GM21528 (cell line): ENCODE data around the gene ADGRE2.
"Not testable (repeated sequence)": the region's sequence is repeated elsewhere in the genome, so short reads cannot be mapped to it uniquely, and the experiment has no call there.

Experiments used
- ATAC-seq: cut with Tn5 transposase; IDR thresholded peaks from one replicate; pipeline ENCODE4 v1.9.1; 2021; ENCODE audit warnings: mild to moderate bottlenecking, moderate library complexity; ENCODE audit not compliant: unreplicated experiment, low FRiP score

The ADGRE2 gene

DNA sequence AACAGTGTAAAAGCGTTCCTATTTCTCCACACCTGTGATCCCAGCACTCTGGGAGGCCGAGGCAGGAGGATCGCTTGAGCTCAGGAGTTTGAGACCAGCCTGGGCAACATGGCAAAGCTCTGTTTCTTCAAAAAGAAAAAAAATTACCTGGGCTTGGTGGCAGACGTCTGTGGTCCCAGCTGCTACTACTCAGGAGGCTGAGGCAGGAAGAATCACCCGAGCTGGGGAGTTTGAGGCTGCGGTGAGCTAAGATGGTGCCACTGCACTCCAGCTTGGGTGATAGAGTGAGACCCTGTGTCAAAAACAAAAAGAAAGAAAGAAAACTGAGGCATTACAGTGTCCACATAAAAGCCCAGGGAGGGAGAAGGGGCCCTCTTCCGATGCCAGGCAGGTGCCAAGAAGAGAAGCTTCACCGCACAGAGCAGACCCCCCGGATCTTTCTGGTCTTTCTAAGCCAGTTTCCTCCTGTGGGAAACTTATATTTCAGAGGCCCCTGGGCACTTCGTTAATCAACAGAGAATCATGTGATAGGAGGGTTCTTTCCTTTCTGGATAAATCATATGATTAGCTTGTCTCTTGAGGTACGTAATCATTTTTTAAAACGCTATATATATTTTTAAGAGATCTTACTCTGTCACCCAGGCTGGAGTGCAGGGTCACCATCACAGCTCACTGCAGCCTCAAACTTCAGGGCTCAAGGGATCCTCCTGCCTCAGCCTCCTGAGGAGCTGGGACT, at the start of gene ADGRE2:
TSS of gene ADGRE2 (minus strand) at position 451 of the 736 bp plus-strand sequence. CDS start 1,804 bp downstream, outside the sequence.
- not testable (repeated sequence) for ATAC-seq

DNA sequence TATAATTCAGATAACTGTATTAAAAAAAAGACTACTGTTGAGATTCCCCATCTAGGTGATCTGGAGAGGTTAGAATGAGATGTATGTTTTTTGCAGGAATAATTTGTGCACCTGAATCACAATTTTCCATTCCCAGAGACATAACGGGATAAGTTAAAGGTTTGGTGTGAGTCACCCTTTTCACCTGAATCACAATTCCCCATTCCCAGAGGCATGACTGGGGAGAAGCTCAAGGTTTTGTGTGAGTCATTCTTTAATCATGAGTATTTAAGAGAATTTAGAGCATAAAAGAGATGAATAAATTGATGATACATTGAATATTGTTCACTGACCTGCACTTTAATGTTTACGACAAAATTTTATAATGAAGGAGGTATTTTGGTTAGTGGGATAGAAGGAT, 47.6 kb upstream of the ADGRE2 start:
- no peak for ATAC-seq

DNA sequence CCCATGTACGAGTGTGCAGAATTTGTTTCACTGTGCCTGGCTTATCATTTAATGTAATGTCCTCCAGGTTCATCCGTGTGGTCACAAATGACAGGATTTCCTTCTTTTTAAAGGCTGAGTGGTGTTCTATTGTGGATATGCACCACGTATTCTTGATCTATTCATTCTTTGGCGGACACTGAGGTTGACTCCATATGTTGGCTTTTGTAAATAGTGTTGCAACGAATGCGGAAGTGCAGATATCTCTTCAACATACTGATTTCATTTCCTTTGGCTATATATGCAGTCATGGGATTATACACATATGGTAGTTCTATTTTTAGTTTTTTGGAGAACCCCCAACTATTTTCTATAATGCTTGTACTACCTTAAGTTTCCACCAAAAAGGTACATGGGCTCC, 43.6 kb upstream of the ADGRE2 start:
- ATAC-seq = no peak

DNA sequence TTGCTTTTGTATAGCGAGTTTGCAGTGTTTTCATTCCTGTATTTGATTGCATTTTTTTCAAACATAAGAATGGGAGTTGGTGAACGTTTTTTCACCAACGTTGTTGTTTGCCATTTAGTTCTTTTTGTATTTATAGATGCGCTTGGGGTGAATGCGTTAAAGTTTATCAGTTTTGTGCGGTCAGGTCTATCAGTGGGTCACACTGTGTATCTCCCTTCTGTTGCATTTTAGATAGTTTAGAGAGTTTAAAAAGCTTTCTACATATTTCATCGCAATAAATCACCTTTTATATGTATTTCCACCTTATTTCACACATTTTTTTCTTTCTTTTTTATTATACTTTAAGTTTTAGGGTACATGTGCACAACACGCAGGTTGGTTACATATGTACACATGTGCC, 40.2 kb upstream of the ADGRE2 start:
- no peak for ATAC-seq

DNA sequence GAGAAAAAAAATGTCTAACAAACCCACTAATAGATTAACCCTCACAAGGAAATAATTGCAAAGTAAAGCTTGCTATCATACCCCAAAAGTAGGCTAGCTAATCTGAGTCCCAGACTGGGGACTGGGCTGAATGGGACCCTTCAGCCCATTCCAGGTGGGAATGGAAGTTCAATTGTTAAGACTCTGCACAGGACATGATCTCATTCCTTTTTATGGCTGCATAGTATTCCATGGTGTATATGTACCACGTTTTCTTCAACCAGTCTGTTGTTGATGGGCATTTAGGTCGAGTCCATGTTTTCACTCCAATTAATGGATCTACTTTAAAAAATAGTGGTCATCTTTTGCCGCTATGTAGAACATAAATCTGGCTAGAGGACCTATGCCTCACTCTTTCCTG, 38.7 kb upstream of the ADGRE2 start:
- no peak for ATAC-seq

DNA sequence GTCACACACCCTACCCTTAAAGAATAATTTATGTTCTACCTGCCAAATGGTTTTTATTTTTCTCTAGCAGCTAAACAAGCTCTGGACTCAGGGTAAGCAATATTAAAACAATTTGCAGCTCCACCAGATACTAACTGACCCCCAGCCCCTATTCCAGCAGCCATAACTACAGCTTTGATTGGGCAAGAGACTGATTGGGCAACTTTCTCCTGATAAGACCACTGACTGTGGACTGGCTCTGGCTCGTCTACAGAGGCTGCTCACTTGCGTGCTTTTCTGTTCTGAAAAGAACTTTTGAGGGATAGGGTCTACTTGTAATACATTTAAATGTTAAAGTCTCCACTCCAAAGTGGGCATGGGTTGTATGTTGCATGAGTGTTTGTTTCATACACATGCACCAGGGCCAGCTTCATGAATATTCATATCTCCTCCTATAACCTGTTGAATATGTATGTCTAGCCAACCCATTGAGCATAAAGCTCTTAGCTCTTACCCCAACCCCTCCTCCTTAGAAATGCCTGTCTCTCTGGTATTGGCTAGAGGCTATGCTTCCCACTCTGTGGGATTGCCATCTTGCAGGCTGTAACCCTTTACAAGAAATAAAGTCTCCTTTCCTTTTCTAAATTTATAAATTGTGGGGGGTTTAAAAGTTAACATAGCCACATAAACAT, 36.8 kb upstream of the ADGRE2 start:
- ATAC-seq = no peak

DNA sequence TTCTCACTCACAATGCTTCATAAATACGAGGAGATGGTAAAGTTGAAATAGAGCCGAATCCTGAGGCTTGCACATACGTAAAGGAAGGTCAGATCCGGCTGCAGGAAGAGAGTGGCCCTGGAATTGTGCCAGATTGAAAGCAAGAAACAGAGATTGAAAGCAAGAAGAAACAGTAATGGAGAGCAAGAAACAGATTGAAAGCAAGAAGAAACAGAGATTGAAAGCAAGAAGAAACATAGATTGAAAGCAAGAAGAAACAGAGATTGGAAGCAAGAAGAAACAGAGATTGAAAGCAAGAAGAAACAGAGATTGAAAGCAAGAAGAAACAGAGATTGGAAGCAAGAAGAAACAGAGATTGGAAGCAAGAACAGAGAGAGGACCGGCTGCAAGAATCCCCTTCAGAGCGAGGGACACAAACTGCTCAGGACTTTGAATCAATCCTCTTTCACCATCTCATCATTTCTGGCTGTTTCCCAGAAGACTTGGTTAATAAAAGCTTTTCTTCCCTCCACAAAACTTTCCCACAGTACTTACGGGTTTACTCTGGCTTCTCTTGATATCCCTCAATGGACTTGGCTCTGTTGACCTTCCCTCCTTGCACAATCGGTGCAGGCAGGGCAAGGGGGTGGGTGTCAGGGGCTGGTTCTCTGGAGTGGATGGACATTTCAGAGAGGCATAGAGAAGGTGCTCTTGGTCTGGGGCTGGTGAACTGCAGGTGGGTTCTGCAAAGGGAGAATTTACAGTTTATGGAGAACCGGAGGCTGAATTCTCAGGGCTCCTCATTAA, 31.1 kb upstream of the ADGRE2 start:
- no peak for ATAC-seq

DNA sequence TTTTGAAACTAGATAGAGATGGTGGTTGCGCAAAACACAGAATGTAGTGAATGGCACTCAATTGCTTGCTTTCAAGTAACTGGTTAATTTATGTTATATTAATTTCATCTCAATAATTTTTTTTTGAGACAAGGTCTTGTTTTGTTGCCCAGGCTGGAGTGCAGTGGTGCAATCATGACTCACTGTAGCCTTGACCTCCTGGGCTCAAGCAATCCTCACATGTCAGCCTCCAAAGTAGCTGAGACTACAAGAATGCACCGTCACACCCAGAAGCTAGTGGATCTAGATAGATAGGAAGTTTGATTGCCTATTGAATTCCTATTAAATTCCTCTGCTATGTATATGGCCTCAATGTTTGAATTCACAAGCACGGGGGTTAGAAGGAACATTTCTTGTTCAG, 26.4 kb upstream of the ADGRE2 start:
- ATAC-seq = no peak

DNA sequence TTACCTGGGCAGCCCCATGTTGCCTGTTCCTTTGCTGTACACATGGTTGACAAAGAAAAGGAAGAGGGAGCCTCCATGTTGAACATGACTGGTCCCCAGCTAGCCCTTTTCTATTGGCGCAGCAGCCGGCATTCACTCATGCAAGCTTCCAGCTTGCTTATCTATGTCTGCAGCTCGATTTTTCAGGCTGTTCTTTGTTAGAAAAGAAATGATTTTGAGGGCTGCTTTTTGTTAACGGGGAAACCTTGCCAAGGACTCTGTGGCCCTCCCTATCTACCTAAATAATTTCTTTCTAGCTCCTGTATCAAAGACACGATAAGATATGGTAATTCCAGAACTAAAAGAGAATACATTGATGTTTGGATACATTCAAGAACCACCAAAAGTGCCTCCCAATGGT, 20.4 kb upstream of the ADGRE2 start:
- ATAC-seq = no peak

DNA sequence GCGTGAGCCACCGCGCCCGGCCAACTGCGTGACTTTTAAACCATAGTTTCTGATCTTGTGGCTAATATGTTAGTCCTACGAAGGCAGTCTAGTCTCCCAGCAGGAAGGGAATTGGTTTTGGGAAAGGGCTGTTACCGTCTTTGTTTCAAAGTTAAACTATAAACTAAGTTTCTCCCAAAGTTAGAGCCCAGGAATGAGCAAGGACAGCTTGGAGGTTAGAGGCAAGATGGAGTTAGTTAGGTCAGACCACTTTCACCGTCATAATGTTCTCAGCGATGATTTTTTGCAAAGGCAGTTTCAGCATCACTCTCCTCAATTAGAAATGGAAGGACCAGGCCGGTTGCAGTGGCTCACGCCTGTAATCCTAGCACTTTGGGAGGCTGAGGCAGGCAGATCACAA, 17.7 kb upstream of the ADGRE2 start:
- ATAC-seq = no peak

DNA sequence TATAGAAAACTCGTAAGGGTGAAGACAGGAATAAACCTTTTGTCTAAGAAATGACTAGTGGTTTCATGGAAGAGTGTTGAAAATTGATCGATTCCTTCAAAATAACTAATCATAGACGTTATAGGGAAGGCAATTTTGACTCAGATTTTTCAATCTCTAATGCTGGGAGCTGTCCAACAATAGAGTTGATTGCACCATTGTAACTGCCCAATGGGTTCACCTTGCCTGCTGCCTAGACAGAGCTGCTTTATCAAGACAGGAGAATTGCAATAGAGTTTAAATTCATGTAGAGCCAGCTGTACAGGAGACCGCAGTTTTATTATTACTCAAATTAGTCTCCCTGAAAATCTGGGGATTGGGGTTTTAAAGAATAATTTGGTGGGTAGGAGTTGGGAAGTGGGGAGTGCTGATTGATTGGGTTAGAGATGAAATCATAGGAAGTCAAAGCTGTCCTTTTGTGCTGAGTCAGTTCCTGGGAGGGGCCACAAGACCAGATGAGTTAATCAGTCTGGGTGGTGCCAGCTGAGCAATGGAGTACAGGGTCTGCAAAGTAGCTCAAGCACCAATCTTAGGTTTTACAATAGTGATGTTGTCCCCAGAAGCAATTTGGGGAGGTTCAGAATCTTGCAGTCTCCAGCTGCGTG, 16.8 kb upstream of the ADGRE2 start:
- no peak for ATAC-seq

DNA sequence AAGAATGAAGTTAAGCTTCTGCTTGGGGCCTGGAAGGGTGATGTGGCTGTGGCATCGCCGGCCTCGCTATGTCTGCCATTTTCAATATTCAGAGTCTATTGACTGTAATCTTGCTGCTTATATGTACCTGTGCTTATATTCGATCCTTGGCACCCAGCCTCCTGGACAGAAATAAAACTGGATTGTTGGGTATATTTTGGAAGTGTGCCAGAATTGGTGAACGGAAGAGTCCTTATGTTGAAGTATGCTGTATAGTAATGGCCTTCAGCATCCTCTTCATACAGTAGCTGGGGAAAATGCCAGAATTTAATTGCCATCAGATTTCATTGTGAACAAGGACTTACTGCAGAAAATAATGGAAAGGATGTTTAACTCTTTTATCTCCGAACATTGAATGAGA, 13.9 kb upstream of the ADGRE2 start:
- not testable (repeated sequence) for ATAC-seq

DNA sequence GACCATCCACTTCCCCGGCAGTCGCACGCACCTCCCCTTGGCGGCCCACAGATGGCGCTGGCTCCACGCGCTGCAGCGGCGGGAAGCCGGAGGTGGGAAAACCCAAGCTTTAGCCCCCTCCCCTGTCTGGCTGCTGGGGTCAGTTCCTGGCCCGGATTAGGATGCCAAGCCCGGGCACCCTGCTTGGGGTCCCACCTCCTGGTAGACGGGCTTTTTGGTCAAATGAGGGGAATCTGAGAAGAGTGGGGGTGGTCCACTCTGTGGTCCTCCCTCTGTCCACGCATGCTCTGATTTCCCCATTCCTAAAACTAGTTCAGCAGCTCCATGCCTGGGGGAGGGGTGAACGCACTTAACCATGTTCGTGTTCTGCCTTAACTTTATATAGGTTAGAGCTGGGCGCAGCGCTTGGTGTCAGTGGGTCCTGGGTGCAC, 8.1 kb upstream of the ADGRE2 start:
- ATAC-seq = no peak

DNA sequence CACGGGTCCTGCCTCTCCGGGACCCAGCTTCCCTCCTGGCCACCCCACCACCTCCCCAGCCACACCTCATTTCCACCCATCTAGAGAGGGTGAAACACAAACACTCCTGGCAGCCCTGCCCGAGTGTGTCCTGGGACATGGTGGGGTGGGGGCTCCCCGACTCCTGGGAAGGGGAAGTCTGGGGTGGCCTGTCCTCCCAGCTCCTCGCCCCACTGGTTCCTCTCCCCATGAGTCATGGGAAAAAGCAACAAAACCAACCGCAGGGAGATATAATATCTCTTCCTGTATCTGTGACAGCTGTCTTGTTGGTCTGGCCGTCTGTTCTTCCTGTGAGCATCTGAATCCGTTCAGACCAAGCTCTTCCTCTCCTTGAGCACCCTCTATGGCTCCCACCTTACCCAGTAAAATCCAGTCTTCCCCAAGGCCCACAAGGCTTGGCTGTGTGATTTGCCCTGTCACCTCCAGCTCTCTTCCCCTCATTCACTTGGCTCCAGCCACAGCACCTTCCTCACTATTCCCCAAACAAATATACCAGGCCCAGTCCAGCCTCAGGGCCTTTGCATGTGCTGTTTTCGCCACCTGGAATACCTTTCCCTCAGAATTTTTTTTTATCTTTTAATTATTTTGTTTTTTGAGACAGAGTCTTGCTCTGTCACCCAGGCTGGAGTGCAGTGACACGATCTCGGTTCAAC, 6.9 kb upstream of the ADGRE2 start:
- ATAC-seq = not testable (repeated sequence)

DNA sequence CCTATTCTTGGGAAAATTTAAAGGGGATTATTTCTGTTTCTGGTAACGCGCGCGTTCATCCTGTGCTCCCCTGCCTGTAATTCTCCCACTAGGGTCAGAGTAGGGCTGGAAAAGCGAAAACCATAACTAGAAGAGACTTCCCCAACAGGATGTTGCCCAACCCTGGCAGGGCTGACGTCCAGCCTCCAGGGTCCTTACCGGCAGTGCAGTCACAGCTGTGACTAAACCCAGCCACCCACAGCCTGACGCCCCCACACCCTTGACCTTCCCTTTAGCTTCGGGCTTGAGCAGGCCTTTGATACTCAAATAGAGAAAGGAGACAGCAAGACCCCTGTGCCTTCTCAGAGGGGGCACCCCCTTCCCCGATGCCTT, 6.4 kb upstream of the ADGRE2 start:
- ATAC-seq = not testable (repeated sequence)

DNA sequence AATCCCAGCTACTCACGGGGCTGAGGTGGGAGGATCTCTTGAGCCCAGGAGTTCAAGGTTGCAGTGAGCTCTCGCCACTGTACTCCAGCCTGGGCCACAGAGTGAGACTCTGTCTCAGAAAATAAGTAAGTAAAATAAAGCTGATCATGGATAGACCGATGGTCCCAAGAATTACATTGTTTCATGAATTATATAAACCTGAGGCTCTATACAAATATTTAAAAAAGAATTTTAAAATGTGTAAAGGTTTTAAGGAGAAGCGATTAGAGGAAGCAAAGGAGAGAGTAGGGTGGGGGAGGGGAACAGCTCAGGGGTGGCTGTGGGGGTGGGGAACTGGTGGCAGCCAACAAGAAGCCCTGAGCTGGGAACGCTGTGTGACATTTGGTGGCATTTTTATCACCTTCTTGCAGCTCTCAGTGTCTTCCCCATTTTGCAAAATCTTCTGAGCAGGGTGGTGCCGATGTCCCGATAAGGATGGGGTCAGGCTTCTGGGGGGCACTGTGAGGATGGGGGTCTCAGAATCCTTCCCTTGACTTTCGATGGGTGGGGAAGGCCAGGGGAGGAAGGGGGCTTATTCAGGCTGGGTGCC, 5.1 kb upstream of the ADGRE2 start:
- not testable (repeated sequence) for ATAC-seq

DNA sequence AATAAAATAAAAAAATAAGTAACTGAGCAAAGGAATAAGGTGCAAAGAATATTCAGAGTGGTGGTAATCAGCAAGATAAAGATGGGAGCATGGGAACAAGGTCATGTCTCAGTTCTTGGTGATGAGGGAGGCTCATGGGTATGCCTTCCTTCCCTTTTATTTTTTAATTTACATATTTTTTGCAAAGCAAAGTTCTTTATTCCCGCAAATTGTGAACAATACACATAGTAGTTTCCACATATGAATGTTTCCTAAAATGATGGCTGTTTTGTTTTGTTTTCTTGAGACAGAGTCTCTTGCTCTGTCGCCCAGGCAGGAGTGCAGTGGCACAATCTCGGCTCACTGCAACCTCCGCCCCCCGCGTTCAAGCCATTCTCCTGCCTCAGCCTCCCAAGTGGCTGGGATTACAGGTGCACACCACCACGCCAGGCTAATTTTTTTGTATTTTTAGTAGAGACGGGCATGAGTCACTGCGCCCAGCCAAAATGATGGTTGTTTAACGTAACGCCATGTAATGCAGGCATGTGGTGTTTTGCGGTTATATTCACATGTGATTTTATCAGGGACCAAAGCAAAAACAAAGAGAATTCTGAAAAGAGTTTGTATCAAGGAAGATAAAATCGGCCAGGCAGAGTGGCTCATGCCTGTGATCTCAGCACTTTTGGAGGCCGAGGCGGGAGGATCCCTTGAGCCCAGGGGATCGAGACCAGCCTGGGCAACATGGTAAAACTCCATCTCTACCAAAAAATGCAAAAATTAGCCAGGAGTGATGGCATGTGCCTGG, 4.5 kb upstream of the ADGRE2 start:
- no peak for ATAC-seq

DNA sequence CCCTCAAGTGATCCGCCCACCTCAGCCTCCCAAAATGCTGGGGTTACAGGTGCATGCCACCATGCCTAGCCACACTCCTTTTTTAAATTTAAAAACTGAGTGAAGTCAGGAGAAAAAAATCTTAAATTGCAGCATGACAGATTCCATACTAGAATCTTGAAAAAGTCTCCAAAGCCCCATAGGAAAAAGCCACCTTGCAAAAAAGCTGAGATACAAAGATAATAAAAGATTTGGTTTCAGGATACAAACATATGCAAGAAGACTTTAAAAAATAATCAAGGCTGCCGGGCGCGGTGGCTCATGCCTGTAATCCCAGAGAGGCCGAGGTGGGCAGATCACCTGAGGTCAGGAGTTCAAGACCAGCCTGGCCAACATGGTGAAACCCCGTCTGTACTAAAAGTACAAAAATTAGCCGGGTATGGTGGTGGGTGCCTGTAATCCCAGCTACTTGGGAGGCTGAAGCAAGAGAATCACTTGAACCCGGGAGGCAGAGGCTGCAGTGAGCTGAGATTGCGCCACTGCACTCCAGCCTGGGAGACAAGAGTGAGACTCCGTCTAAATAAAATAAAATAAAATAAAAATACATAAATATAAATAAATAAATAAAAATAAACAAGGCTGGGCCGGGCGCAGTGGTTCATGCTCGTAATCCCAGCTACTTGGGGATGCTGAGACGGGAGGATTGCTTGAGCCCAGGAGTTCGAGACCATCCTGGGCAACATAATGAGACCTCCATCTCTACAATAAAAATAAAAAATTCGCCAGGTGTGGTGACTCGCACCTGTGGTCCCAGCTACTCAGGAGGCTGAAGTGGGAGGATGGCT, 3.6 kb upstream of the ADGRE2 start:
- ATAC-seq = not testable (repeated sequence)
